Dermis microvascular lymphatic vessel endothelial cell (primary cell): ENCODE measurements around the gene FIBCD1. TPM values are rescaled to one million over a fixed set of nuclear protein-coding genes. Genes with fewer than 3 reads are reported as not detected.

ENCODE experiments used
- DNase-seq, 2 donors: peaks; one replicate each; pipeline versions ENCODE4 v3.0.0 to v3.0.0-alpha.2; 2010; ENCODE audit warnings: low read depth in 2 of 2
- total RNA-seq: library from RNA; depleted of rRNA; stranded (reverse); fragments of >200 nt; gene quantifications from 2 replicates; pipeline ENCODE4 v1.2.1, GENCODE V29; 2014

The FIBCD1 gene
- total RNA-seq, 1 donor from 2014 or later, result under 0.01 TPM

DNA sequence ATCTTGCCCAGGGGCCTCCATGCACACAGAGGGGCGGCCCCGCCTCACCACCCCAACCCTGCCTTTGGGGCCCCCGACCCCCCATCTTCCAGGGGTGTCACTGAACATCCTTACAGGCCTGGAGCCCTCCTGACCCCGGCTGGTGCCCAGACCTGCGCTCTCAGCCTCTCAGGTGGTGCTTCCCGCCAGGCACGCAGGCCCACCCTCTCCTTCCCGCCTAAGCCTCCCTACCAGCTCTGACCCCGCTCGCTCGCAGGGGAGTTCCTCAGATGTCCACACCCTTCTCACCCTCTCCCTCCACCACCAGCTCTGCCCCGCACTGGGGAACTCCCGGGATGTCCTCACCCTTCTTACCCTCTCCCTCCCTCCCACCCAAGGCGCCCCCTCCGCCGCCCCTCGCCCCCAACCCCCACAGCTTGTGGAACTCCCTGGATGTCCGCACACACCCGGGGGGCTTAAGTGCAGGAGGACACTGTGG lies 30.1 kb downstream of the FIBCD1 start:
- DNase-seq, result no peak

DNA sequence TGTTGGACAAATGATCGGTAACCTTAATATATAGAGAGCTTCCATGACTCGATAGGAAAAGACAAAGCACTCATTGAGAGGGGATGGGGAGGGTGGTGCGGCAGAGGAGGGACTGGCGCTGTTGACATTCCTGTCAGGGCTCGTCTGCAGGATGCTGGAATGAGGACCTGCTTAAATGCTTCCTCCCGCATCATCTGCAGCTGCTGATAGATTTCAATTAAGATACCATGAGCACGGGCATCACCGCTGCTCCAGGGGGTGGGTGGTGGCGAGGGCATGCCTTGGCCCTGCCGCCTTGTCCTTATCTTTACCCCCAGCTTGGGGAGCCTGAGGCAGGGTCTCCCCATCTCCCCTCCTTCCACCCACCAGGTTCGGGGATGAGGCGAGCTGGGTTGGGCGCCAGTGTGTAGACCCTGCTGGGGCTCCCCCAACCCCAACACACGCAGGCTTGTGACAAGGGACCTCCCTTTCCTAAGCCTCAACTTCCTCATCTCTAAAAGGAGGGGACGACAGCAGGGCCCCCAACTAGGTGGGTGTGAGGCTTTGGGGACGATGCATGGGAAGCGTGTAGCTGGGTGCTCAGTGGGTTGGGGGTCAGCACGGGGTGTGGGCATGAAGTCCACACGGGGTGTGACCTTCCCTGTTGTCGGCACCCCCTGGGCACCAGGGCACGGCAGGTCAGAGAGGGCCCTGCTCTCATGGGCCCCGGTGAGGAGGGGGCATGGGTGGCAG lies 30.7 kb downstream of the FIBCD1 start:
- DNase-seq, result no peak

DNA sequence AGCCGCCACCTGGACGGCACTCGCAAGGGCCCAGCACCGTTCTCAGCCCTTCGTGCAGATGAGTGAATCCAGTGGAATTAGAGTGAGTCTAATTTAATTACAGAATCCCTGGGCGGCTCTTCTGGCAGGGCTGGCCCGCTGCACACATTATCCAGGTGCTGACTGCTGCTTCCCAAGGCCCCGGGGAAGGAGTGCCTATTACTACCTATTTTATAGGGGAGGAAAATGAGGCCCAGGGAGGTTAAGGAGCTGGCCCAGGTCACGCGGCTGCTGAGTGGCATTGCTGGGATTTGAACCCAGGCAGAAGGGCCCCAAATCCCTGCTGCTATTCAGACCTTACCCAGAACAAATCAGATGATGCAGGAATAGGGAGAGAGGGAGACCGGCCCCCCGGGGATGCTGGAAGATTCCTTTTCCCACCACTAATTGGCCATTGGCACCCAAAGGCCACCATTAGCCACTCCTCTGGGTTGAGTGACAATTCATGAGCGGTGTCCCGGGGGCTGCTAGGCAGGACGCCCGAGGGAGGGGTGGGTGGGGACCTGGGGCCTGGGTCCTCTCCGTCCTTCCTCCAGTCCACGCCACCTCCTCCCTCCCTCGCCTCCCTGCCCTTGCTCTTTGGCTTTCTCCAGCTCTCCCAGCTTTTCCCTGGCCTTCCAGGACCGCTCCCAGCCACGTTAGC lies 32.2 kb downstream of the FIBCD1 start:
- DNase-seq, result no peak

GRCh38 chr9:130905902-130906734 lies 32.9 kb downstream of the FIBCD1 start:
- no peak for DNase-seq

DNA sequence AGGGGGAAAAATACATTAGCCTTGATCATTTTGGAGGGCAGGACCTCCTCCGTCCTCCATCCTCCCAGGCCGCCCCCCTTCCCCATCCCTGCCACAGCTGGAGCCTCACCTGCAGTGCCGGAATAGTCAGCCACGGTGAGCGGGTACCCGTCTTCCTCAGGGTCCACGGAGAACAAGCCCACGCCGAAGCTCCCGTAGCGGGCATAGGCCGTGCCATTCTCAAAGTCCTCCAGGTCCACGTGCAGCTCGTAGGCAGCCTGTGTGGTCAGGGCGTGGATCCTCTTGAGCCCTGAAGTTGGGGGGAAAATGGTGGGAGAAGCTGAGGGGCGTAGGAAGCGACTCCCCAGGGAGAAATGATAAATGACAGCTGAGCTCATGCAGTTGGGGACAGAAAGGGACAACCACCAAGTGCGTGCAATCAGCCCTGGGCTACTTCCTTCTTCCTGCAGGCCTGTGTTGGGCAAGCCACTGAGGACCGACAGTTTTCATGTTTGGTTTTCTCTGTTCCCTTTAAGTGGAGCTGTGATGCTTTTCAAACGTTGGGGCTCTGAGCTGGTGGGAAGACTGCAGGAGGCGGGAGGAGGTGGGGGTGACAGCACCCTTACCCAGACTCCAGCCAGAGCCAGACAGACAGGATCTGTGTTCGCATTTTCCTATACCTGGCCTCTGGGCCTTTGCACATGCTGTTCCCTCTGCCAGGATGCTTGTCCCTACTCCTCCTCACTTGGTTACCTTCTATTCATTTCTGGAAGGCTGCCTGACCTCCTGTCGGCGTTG lies 33.7 kb downstream of the FIBCD1 start:
- DNase-seq, result no peak

DNA sequence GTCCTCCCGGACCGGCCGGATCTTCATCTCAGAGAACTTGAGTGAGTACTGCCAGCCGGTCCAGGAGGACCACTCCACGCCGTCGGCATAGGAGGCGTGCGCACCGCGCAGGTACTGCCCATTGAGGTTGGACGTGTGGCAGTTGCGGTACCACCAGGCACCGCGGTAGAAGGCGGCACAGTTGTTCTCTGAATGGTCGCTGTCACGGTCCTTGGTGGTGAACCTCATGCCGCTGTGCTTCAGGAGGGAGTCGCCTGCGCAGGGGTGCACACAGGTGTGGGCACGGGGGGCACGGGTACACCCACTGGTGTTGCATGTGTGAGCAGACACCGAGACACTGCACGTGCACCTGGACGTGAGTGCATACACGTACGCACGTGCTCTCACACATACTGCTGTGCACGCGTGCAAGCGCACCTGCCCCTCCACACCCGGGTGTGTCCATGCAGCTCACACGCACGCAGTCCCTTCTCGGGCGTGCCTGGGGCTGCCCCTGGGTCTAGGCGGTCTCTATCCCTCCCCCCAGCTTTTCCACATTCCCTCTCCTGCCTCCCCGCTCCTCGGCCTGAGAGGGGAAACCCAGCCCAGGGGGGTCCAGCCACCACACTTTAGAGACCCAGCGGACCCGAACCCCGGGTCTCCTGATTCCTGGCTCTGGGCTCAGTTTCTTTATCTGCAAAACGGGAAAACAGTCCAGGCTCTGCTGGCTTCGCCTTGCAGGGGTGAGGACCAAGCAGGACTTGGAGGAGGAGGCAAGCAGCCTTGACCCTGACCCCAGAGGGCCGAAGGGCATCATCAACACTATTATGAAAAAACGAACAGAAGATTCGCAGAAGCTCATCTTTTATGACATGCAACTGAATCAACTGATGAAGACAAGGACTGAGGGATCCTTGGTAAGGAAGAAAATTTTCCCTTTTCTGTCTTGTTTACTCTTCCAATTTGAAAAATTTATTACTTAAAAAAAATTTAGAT lies 34.7 kb downstream of the FIBCD1 start:
- no peak for DNase-seq

- no peak for DNase-seq
Observed at GRCh38 chr9:130903194-130904069, 35.6 kb downstream of the FIBCD1 start.

DNA sequence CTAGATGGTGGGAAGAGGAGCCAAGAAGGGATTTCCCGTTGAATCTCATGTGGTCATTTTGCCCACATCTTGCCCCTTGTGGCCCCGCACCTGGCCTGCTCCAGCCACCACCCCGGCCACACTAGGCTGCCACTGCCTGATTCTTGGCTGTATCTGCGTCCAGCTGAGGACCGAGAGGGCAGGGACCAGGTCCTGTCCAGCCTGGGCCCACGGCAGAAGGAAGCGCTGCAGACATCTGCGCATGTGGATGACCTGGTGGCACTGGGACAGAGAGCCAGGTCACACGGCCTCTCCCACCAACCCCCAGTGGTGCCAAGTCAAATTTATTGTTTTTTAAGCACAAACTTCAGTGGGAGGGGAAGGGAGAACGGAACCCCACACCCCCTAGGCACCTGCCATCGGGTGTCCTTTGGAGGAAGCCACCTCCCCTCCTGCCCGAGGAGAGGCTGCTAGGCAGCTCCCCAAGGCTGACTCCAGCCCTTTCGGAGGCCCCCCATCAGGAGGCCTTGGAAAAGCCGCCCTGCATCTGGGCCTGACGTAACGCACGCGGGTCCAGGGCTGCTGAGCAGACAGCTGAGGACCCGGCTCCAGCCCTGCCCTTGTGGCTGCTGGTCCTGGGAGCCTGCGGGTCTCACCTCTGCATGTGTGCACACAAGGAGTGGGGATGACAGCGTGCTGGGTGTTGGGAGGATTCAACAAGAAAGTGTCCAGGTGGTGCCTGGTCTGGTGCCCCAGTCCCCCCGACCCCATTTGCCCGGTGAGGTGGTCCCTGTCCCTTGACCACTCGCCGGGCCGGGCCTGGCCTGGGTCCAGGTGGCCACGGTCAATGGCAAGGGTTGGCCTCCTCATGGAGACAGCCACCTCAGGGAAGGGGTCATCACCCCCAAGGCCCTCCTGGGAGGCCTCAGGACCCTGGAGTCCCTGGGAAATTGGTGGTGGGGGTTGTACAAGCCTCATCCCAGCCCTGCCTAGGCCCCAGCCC lies 36.6 kb downstream of the FIBCD1 start:
- DNase-seq, result no peak

GRCh38 chr9:130901498-130902203 lies 37.4 kb downstream of the FIBCD1 start:
- no peak for DNase-seq

- DNase-seq, result no peak
Observed at GRCh38 chr9:130900701-130901497, 38.1 kb downstream of the FIBCD1 start.

- no peak for DNase-seq
Observed at GRCh38 chr9:130899051-130899748, 39.8 kb downstream of the FIBCD1 start.

DNA sequence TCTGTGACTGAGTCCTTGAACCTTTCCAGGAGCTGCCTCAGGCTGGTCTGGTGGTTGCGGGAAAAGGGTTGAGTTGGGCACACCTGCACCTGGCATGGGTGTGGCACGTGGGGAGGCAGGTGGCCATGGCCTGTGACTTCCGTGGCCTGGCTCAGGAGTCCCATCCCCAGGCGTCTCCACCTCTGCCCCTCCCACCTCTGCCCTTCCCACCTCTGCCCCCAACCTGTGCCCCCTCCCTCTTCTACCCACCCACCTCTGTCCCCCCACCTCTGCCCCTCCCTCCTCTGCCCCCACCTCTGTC lies 40.5 kb downstream of the FIBCD1 start:
- no peak for DNase-seq

- DNase-seq, result no peak
Observed at GRCh38 chr9:130897848-130898551, 41.0 kb downstream of the FIBCD1 start.

GRCh38 chr9:130897105-130897751 lies 41.8 kb downstream of the FIBCD1 start:
- no peak for DNase-seq
